ENCODE data around the gene MAGI1.

GRCh38 chr3:65558826-65559225 lies 479.9 kb downstream of the MAGI1 start:
- TF ChIP-seq, protein P1, sequence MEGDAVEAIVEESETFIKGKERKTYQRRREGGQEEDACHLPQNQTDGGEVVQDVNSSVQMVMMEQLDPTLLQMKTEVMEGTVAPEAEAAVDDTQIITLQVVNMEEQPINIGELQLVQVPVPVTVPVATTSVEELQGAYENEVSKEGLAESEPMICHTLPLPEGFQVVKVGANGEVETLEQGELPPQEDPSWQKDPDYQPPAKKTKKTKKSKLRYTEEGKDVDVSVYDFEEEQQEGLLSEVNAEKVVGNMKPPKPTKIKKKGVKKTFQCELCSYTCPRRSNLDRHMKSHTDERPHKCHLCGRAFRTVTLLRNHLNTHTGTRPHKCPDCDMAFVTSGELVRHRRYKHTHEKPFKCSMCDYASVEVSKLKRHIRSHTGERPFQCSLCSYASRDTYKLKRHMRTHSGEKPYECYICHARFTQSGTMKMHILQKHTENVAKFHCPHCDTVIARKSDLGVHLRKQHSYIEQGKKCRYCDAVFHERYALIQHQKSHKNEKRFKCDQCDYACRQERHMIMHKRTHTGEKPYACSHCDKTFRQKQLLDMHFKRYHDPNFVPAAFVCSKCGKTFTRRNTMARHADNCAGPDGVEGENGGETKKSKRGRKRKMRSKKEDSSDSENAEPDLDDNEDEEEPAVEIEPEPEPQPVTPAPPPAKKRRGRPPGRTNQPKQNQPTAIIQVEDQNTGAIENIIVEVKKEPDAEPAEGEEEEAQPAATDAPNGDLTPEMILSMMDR (IDR thresholded peaks at IDR 0.05; ENCODE audit: insufficient read depth, low read length, poor library complexity, severe bottlenecking), result no peak
- TF ChIP-seq EZH2phosphoT487 (conservative IDR thresholded peaks at IDR 0.05; ENCODE audit: low read length), result no peak
